GM19193 (cell line): ENCODE results near the gene GGTLC1.

ENCODE experiments used
- POLR2A ChIP-seq: IDR thresholded peaks from 4 replicates; pipeline ENCODE4 v1.6.1; 2011; ENCODE audit not compliant: insufficient read depth, insufficient read length; ENCODE audit errors: extremely low read depth

The GGTLC1 gene

DNA sequence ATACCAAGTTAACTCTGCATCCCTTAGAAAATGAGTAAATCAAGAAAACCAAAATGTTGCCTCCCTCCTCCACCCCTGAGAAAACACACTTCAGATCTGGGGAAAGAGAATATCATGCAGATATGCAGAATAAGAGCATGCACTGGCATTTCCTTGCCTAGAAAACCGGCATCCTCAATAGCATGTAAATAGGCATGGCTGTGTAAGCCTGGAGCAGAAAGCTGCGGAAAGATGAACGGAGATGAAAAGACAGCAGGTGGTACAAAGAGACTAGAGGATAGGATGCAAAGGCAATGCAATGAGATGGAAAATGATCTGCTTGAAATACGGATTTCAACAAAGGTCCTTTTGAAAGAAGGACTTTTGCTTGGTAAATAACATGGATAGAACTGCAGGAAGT, 10.3 kb upstream of the GGTLC1 start:
- no peak for TF ChIP-seq POLR2A

- TF ChIP-seq POLR2A, result no peak
Observed at GRCh38 chr20:23998392-23998791, 9.8 kb upstream of the GGTLC1 start.

GRCh38 chr20:23995905-23996666, 7.5 kb upstream of the GGTLC1 start:
- TF ChIP-seq POLR2A, result no peak

DNA sequence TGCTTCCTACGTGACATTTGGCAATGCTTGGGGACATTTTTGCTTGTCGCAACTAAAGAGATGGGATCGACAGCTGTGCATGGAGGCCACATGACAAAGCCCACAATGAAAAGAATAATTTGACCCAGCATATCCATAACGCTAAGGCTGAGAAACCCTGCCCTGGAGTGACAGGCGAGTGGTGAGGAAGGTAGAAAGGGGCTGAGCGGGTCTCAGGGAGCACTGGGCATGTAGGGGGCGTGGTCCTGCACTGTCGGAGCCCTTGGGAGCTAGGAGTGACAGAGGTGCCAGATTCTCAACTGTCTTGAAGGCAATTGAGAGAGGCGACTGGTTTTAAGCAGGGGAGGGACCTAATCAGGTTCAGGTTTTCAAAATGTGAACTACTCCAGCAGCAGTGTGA, 13.6 kb downstream of the GGTLC1 start:
- TF ChIP-seq POLR2A, result no peak

- no peak for TF ChIP-seq POLR2A
Observed at GRCh38 chr20:23971310-23971709, 17.3 kb downstream of the GGTLC1 start.

DNA sequence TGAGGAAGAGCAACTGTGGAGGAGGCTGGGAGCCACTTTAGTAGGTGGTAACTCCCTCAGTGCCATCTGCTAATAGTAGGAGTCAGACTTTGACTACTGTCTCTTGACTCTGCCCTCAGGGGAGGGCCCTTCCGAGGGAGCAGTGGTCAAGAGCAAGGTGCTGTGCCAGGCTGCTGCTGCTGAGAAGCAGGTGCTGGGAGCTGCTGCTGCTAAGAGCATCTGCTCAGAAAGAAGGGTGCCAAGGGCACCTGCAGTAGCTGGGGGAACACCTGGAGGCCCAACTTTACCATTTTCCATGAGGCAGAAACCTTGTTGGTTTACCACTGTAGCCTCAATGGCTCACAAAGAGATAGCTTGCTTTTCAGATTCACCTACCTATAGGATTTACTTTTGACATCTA, 18.5 kb downstream of the GGTLC1 start:
- no peak for TF ChIP-seq POLR2A

DNA sequence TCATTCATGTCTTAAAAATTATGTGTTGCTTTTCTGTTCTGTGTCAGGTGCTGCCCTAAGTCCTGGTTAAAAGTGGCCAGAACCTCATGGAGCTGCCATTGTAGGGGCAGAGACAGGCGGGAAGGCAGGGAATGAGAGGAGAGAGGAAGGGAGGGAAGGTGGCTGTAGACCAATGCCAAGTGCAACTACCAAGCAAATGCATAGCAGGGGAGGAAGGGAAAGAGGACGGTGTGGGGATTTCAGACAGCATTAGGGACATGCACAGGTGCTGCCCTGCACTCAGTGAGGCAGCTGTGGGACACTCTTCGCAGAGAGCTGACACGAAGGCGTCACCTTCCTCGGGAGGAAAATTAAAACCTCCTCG, 21.0 kb downstream of the GGTLC1 start:
- TF ChIP-seq POLR2A, result no peak

DNA sequence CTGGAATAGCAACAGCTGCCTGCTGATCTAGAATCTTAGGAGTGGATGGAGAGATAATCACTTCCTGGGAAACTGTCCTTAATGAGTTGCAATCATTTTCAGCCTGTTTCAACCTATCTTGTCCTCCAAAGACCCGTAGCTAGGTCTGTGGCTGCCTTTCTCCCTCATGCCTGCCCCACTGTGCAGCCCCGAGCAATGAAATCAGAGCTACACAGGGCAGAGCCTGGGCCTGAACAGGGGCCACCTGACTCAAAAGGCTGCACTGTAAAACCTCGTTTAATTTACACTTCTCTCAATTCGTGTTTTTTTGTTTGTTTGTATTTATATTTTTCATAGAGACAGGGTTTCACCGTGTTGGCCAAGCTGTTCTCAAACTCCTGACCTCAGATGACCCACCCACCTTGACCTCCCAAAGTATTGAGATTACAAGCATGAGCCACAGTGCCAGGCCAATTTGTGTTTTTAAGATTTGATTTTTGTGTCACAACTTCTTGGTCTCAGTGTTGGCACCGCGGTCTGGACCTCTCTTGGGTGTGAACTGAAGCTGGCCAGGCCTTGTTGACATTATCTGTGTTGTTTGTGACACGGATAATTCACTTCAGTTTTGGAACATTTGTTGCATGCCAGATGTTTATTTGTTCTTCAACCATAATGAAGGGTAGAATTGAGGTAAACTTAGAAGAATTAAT, 21.5 kb downstream of the GGTLC1 start:
- TF ChIP-seq POLR2A, result no peak

DNA sequence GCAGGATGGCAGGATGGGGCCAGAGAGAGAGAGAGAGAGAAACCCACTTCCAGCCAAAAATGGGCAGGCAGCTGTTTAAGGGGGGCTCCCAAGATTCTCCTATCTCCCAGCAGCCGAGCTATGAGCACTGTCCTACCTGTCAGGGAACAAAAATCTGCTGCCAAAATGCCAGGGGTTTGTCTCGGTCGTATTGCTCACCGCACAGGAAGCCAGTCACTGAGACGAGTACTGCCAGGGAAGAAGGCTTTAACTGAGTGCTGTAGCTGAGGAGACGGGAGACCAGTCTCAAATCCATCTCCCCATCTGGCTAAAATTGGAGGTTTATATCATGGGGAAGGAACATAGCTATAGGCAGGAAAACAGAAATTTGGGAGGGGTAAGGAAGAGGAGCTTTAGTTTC, 22.3 kb downstream of the GGTLC1 start:
- no peak for TF ChIP-seq POLR2A

- no peak for TF ChIP-seq POLR2A
Observed at GRCh38 chr20:23963941-23964340, 24.6 kb downstream of the GGTLC1 start.

- TF ChIP-seq POLR2A, result no peak
Observed at GRCh38 chr20:23962272-23962671, 26.3 kb downstream of the GGTLC1 start.

- no peak for TF ChIP-seq POLR2A
Observed at GRCh38 chr20:23959054-23959453, 29.5 kb downstream of the GGTLC1 start.

GRCh38 chr20:23955896-23956295, 32.7 kb downstream of the GGTLC1 start:
- no peak for TF ChIP-seq POLR2A

GRCh38 chr20:23954008-23954745, 34.4 kb downstream of the GGTLC1 start:
- TF ChIP-seq POLR2A, result no peak

- no peak for TF ChIP-seq POLR2A
Observed at GRCh38 chr20:23946206-23946605, 42.4 kb downstream of the GGTLC1 start.

GRCh38 chr20:23943304-23943703, 45.3 kb downstream of the GGTLC1 start:
- TF ChIP-seq POLR2A, result no peak
